ENCODE measurements around the gene HEPN1. TPM values are rescaled to one million over a fixed set of nuclear protein-coding genes. Genes with fewer than 3 reads are reported as not detected.

The HEPN1 gene
- total and polyA plus RNA-seq, 5 donors, result not detected

DNA sequence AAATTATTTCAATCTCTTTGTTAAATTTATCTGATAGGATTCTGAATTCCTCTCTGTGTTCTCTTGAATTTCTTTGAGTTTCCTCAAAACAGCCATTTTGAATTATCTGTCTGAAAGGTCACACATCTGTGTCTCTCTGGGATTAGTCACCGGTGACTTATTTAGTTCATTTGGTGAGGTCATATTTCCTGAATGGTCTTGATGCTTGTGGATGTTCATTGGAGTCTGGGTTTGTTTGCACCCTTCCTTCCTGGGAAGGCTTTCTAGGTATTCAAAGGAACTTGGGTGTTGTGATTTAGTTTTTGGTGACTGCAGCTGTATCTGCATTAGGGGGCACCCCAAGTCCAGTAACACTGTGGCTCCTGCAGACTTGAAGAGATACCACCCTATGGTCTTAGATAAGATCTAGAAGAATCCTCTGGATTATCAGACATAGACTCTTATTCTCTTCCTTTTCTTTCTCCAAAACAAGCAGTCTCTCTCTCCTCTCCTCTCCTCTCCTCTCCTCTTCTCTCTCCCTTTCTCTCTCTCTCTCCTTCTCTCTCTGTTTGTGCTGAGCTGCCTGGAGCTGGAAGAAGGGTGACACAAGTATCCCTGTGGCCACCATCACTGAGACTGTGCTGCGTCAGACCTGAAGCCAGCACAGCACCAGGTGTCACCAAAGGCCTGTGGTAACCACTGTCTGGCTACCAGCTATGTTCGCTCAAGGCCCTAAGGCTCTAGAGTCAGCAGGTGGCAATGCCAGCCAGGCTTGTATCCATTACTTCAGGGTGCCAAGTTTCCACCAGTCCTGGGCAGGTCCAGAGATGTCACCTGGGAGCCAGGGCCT lies 3.3 kb upstream of the HEPN1 start:
- ATAC-seq (no peak), DNase-seq (no peak)
- Histone ChIP-seq H3K4me1 (ENCODE audit: control insufficient read depth, insufficient read depth, low read length) (peaks cover 2% of the 10 kb centered on the region), H3K9me3 (ENCODE audit: control insufficient read depth, low read length) (no peaks in the 10 kb centered on the region), H3K27me3 (ENCODE audit: control insufficient read depth, insufficient read depth) (no peaks in the 10 kb centered on the region), H3K27ac (ENCODE audit: low read length) (no peak overlapping the region), H3K4me3 (ENCODE audit: low read length) (no peak overlapping the region)
- 82% methylated on average over 3 of the region's 3 CpGs for WGBS
- intact Hi-C loops (cut with DNase I), result no loop called here

DNA sequence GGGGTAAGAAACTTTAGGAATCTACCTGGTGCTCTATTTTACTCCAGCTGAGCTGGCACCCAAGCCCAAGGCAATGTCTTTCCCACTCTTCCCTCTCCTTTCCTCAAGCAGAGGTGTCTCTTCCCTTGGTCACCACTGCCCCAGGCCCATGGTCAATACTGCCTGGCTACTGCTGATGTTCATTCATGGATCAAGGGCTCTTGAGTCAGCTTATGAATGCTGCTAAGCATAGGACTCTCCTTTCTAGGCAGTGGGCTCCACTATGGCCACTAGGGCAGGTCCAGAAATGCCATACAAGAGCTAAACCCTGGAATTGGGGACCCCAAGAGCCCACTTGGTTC lies 2.7 kb upstream of the HEPN1 start:
- ATAC-seq (no peak), DNase-seq (no peak)
- Histone ChIP-seq H3K27me3 (ENCODE audit: control insufficient read depth, insufficient read depth) (no peaks in the 10 kb centered on the region), H3K4me1 (ENCODE audit: control insufficient read depth, insufficient read depth, low read length) (peaks cover 2% of the 10 kb centered on the region), H3K4me3 (ENCODE audit: low read length) (no peak overlapping the region), H3K27ac (ENCODE audit: low read length) (no peak overlapping the region), H3K9me3 (ENCODE audit: control insufficient read depth, low read length) (no peaks in the 10 kb centered on the region)
- intact Hi-C loops (cut with DNase I), result no loop called here

DNA sequence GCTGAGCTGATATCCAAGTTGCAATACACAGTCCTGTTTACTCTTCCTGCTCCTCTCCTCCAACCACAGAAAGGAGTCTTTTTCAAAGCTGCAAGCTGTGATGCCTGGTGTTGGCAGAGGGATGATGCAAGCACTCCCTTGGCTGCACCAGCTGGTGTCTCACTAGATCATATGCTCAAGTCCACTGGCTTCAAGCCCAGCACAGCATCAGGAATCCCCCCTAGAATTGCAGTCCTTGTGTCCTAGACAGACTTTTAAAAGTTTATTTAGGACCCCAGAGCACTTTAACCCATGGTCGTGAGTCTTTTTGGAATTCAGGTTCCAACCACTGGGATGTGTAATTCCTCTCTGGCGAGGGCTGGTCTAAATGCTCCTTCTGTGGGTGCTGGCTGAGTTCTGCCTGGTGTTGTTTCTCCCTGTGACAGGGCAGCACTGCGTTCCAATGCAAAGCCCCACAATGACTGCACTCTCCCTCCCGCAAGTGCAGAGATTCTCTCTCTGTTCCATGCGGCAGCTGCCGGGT lies 1.9 kb upstream of the HEPN1 start:
- WGBS, result 76% methylated on average over 6 of the region's 6 CpGs
- ATAC-seq, result no peak
- Histone ChIP-seq H3K4me3 (ENCODE audit: low read length) (no peak overlapping the region), H3K9me3 (ENCODE audit: control insufficient read depth, low read length) (no peaks in the 10 kb centered on the region), H3K4me1 (ENCODE audit: control insufficient read depth, insufficient read depth, low read length) (peaks cover 2% of the 10 kb centered on the region), H3K27ac (ENCODE audit: low read length) (no peak overlapping the region), H3K27me3 (ENCODE audit: control insufficient read depth, insufficient read depth) (no peaks in the 10 kb centered on the region)
- no peak for DNase-seq
- intact Hi-C loops (cut with DNase I), result no loop called here

DNA sequence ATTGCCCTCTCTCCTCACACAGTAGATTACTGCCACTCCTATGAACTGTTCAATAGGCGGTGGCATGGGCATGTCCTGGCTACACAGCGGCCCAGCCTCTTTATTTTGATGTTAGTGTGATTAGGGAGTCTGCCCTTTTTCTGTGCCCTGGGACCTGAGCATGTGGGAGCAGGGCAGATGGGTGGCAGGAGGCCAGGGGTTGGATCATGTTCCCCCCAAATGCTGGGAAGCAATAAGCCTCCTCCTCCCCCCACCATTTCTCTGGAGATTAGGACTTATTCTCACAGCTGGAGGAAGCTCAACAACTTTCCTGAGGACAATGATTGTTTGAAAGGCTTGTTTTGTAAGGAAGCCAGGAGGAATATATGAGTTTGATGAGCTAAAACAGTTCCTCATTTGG lies 848 bp downstream of the HEPN1 start:
- Histone ChIP-seq H3K9me3 (ENCODE audit: control insufficient read depth, low read length) (no peaks in the 10 kb centered on the region), H3K27ac (ENCODE audit: low read length) (no peak overlapping the region), H3K4me3 (ENCODE audit: low read length) (no peak overlapping the region), H3K4me1 (ENCODE audit: control insufficient read depth, insufficient read depth, low read length) (peaks cover 2% of the 10 kb centered on the region), H3K27me3 (ENCODE audit: control insufficient read depth, insufficient read depth) (no peaks in the 10 kb centered on the region)
- DNase-seq (no peak), ATAC-seq (no peak)
- intact Hi-C loops (cut with DNase I), result no loop called here
- WGBS, result 99% methylated on average over 2 of the region's 2 CpGs

DNA sequence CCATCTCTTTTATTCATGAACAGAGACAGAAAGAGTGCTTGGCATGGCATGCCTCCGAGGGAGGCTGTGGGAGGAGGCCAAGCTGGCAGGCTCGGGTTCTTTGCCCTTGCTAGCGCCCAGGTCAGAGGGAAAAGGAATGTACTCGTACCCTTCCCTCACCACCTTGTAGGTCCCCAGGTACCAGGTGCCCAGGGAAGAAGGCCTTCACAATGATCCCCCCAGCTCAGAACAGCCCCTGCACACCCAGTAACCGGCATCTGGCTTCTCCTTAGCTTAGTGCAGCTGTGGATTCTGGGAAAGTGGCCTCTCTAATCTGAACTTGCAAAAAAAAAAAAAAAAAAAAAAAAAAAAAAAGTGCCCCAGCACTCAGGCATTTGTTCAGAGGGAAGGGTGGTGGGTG lies 1.3 kb downstream of the HEPN1 start:
- ATAC-seq (no peak), DNase-seq (no peak)
- 82% methylated on average over 5 of the region's 5 CpGs for WGBS
- Histone ChIP-seq H3K9me3 (ENCODE audit: control insufficient read depth, low read length) (no peaks in the 10 kb centered on the region), H3K4me1 (ENCODE audit: control insufficient read depth, insufficient read depth, low read length) (peaks cover 2% of the 10 kb centered on the region), H3K27ac (ENCODE audit: low read length) (peak overlapping the region; percentile 38), H3K27me3 (ENCODE audit: control insufficient read depth, insufficient read depth) (no peaks in the 10 kb centered on the region), H3K4me3 (ENCODE audit: low read length) (peak overlapping the region; percentile 57)
- intact Hi-C loops (cut with DNase I), result no loop called here

DNA sequence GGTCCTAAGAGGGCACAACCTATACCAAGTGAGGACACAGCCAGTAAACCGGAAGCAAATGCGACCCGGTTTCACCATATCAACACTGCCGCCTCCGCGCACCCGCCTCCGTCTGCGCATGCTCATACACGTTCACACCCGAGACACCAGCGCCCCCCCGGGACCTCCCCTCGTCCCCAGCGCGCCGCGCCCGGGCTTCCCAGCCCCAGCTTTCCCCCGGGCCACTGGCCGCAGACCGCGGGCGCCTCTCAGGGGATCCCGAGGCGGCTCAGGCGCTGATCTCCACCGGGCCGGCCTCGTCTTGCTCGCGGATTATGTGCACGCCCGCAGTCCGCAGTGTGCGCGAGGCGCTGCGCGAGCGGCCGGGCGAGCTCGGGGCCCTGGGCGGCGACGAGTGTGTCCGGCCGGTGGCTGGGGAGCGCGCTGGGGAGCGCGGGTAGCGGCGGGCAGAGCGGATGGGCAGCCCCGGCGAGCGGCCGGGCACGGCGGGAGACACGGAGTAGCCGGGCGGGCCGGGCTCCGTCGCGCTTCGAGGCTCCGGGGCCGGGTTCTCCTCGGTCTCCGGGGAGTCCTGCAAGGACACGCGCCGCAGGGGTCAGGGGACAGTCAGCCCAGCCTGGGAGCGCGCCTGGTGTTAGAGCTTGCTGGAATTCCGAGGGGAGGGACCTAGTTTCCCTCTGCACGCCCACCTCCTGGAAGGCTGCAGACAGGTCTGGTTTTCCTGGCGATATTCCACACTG lies 2.0 kb downstream of the HEPN1 start:
- Histone ChIP-seq H3K9me3 (ENCODE audit: control insufficient read depth, low read length) (no peaks in the 10 kb centered on the region), H3K27me3 (ENCODE audit: control insufficient read depth, insufficient read depth) (no peaks in the 10 kb centered on the region), H3K4me1 (ENCODE audit: control insufficient read depth, insufficient read depth, low read length) (peaks cover 2% of the 10 kb centered on the region), H3K27ac (ENCODE audit: low read length) (peak overlapping the region; percentile 62), H3K4me3 (ENCODE audit: low read length) (peak overlapping the region; percentile 57)
- intact Hi-C loops (cut with DNase I), result no loop called here
- ATAC-seq (peak; percentile 78 to 90), DNase-seq (peak; percentile 87 to 94 (median 94))
- 5% methylated on average over 82 of the region's 82 CpGs for WGBS

DNA sequence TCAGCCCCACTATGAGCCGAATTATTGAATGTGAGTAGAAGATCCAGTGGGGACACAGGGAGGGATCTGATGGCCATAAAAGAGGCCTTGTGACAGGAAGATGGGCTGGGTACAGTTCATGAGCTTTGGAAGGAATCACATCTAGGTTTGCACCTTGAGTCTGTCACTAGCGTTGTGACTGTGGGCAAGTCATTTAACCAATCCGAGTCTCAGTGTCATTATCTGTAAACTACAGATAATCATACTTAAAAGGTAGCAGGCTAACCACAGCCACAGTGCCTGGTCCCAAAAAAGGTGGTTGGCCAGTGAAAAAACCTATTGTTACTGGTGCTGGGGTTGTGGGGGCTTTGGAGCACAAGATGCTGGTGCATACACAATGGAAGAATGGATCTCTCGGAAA lies 3.8 kb downstream of the HEPN1 start:
- DNase-seq, result no peak
- intact Hi-C loops (cut with DNase I), result no loop called here
- no peak overlapping the region for H3K4me3 ChIP-seq (ENCODE audit: low read length)
- H3K27me3 ChIP-seq (ENCODE audit: control insufficient read depth, insufficient read depth), result no peaks in the 10 kb centered on the region
- H3K27ac ChIP-seq (ENCODE audit: low read length), result no peak overlapping the region
- ATAC-seq, result no peak
- 90% methylated on average over 4 of the region's 4 CpGs for WGBS
- peaks cover 2% of the 10 kb centered on the region for H3K4me1 ChIP-seq (ENCODE audit: control insufficient read depth, insufficient read depth, low read length)
- no peaks in the 10 kb centered on the region for H3K9me3 ChIP-seq (ENCODE audit: control insufficient read depth, low read length)

DNA sequence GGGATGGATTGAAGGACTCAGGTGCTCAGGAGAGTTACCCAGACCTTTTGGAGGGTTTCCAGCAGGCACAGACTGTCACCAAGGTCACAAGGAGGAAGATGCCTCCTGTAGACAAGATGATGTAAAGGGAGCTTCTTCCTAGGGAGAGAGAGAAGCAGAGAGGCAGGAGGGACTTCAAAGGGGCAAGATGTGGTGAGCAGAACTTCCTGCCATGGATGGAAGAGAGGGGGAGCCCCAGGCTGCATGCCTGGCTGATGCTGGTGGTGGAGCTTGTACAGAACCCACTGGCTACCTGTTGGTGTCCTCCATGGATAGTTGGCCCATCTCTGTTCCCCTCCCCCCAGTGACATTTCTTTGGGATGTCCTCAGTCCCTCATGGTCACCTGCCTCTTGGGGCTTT lies 4.2 kb downstream of the HEPN1 start:
- Histone ChIP-seq H3K9me3 (ENCODE audit: control insufficient read depth, low read length) (no peaks in the 10 kb centered on the region), H3K4me1 (ENCODE audit: control insufficient read depth, insufficient read depth, low read length) (peaks cover 2% of the 10 kb centered on the region), H3K27ac (ENCODE audit: low read length) (no peak overlapping the region), H3K27me3 (ENCODE audit: control insufficient read depth, insufficient read depth) (no peaks in the 10 kb centered on the region), H3K4me3 (ENCODE audit: low read length) (no peak overlapping the region)
- intact Hi-C loops (cut with DNase I), result no loop called here
- no peak for DNase-seq
- ATAC-seq, result no peak

DNA sequence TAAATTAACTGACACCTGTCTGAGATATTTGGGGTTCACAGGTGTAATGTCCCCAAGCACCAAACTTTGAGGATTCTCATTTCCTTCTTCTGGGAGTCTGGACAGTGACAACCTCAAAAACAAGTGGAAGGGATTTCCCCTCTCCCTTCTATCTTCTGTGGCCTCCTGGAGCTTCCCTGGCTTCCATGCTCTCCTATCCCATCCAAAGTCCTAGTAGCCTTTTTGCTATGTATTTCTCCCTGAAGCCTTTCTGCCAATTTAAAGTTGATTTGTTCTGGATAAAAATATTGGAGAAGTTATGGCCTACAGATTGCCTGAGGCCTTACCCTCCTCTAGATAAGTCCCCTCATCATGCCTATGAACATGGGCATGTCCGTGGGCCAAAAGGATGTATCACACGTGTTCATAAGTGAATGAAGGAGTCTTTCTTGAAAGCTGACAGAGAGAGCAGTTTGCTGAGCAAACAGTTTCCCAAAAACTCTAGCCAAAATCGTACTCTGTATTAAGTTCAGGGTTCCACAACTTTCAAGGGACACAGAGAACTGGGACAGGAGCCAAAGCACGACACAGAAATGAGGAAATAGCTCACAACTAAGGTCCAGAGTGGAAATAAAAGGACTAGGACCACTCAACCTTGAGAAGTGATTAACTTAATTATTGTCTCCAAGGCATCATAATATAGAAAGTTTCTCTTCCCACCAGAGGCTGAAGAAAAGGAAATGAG lies 10.1 kb downstream of the HEPN1 start:
- Histone ChIP-seq H3K27me3 (ENCODE audit: control insufficient read depth, insufficient read depth) (no peaks in the 10 kb centered on the region), H3K4me3 (ENCODE audit: low read length) (no peak overlapping the region), H3K27ac (ENCODE audit: low read length) (no peak overlapping the region), H3K9me3 (ENCODE audit: control insufficient read depth, low read length) (no peaks in the 10 kb centered on the region), H3K4me1 (ENCODE audit: control insufficient read depth, insufficient read depth, low read length) (no peaks in the 10 kb centered on the region)
- intact Hi-C loops (cut with DNase I), result no loop called here
- WGBS, result 35% methylated on average over 4 of the region's 4 CpGs
- DNase-seq (peak in 1 of 3 donors; percentile 46), ATAC-seq (no peak)

DNA sequence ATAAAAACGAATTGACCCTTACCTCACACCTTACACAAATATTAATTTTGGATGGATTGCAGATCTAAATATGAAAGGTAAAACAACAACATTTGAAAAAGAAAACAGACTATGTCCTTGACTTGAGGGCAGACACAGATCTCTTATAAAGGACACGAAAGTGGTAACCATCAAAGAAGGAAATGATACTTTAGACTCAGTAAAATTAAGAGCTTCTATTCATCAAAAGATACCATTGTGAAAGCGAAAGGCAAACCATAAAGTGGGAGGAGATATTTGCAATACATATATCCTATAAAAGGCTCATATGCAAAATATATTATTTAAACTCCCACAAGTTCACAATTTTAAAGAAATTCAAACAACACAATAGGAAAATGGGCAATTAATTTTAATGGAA lies 11.7 kb downstream of the HEPN1 start:
- H3K9me3 ChIP-seq (ENCODE audit: control insufficient read depth, low read length), result no peaks in the 10 kb centered on the region
- intact Hi-C loops (cut with DNase I), result no loop called here
- DNase-seq (no peak), ATAC-seq (no peak)
- H3K27ac ChIP-seq (ENCODE audit: low read length), result no peak overlapping the region
- H3K27me3 ChIP-seq (ENCODE audit: control insufficient read depth, insufficient read depth), result no peaks in the 10 kb centered on the region
- no peaks in the 10 kb centered on the region for H3K4me1 ChIP-seq (ENCODE audit: control insufficient read depth, insufficient read depth, low read length)
- H3K4me3 ChIP-seq (ENCODE audit: low read length), result no peak overlapping the region
- 80% methylated on average over 3 of the region's 3 CpGs for WGBS
